SK-N-SH treated with all-trans-retinoic acid at 6 μM for 48 hours (cell line): ENCODE measurements around the gene CBR1.

ENCODE experiments used
- ATAC-seq: fragments of 200-7000 bp; cut with Tn5 transposase; 3 replicates; pipeline ENCODE4 v1.9.1; 2020; ENCODE audit warnings: mild to moderate bottlenecking, moderate library complexity
- ARNTL ChIP-seq: fragments of 450-650 bp; formaldehyde crosslinking; IDR thresholded peaks from 2 replicates; pipeline ENCODE4 v1.5.0; 2020; ENCODE audit warnings: low read depth, mild to moderate bottlenecking, moderate library complexity, borderline replicate concordance
- CSDC2 ChIP-seq: fragments of 250-450 bp; sonication (Bioruptor Pico); IDR thresholded peaks from 2 replicates; pipeline ENCODE4 v1.5.0; 2020; ENCODE audit warnings: mild to moderate bottlenecking, moderate library complexity
- ESRRG ChIP-seq: fragments of 250-450 bp; sonication (Bioruptor Pico); IDR thresholded peaks from 2 replicates; pipeline ENCODE4 v1.6.1; 2021; ENCODE audit warnings: mild to moderate bottlenecking
- GLIS3 ChIP-seq: fragments of 250-450 bp; sonication (Bioruptor Pico); IDR thresholded peaks from 2 replicates; pipeline ENCODE4 v1.5.0; 2020; ENCODE audit warnings: mild to moderate bottlenecking, moderate library complexity
- ISL1 ChIP-seq: fragments of 250-450 bp; sonication (Bioruptor Pico); IDR thresholded peaks from 2 replicates; pipeline ENCODE4 v2.1.2; 2022; ENCODE audit warnings: mild to moderate bottlenecking, moderate library complexity
- OSR1 ChIP-seq: fragments of 250-450 bp; sonication (Bioruptor Pico); IDR thresholded peaks from 2 replicates; pipeline ENCODE4 v1.8.0; 2022; ENCODE audit warnings: moderate library complexity, mild to moderate bottlenecking, inconsistent platforms
- PPARA ChIP-seq: fragments of 250-450 bp; sonication (Bioruptor Pico); IDR thresholded peaks from 2 replicates; pipeline ENCODE4 v1.5.0; 2020; ENCODE audit warnings: mild to moderate bottlenecking, borderline replicate concordance
- RARB ChIP-seq: fragments of 250-450 bp; sonication (Bioruptor Pico); IDR thresholded peaks from 2 replicates; pipeline ENCODE4 v1.8.0; 2021; ENCODE audit warnings: mild to moderate bottlenecking, moderate library complexity
- SNAI2 ChIP-seq: fragments of 250-450 bp; sonication (Bioruptor Pico); IDR thresholded peaks from 2 replicates; pipeline ENCODE4 v1.5.0; 2020; ENCODE audit warnings: mild to moderate bottlenecking, moderate library complexity
- TCF4 ChIP-seq: fragments of 250-450 bp; sonication (Bioruptor Pico); IDR thresholded peaks from 2 replicates; pipeline ENCODE4 v1.8.0; 2021; ENCODE audit warnings: mild to moderate bottlenecking, moderate library complexity, borderline replicate concordance
- TOX ChIP-seq: fragments of 250-450 bp; sonication (Bioruptor Pico); IDR thresholded peaks from 2 replicates; pipeline ENCODE4 v1.8.0; 2021; ENCODE audit warnings: mild to moderate bottlenecking, moderate library complexity, borderline replicate concordance
- ZC3H10 ChIP-seq: fragments of 250-450 bp; sonication (Bioruptor Pico); IDR thresholded peaks from 2 replicates; pipeline ENCODE4 v1.5.1; 2021; ENCODE audit warnings: mild to moderate bottlenecking, moderate library complexity
- ZFP3 ChIP-seq: fragments of 250-450 bp; sonication (Bioruptor Pico); IDR thresholded peaks from 2 replicates; pipeline ENCODE4 v1.5.0; 2020; ENCODE audit warnings: mild to moderate bottlenecking, moderate library complexity
- ZFP30 ChIP-seq: fragments of 450-650 bp; formaldehyde crosslinking; IDR thresholded peaks from 2 replicates; pipeline ENCODE4 v1.5.0; 2022; ENCODE audit warnings: mild to moderate bottlenecking, moderate library complexity
- ZNF70 ChIP-seq: fragments of 450-650 bp; formaldehyde crosslinking; IDR thresholded peaks from 2 replicates; pipeline ENCODE4 v1.5.0; 2020; ENCODE audit warnings: mild to moderate bottlenecking, moderate library complexity
- ZNF8 ChIP-seq: fragments of 450-650 bp; formaldehyde crosslinking; IDR thresholded peaks from 2 replicates; pipeline ENCODE4 v1.5.0; 2020; ENCODE audit warnings: mild to moderate bottlenecking, moderate library complexity
- TF ChIP-seq, protein P1 (sequence below): fragments of 250-450 bp; sonication (Bioruptor Pico); IDR thresholded peaks from 2 replicates; pipeline ENCODE4 v1.5.1; 2021; ENCODE audit warnings: mild to moderate bottlenecking, moderate library complexity
- TF ChIP-seq, protein P2 (sequence below): fragments of 250-450 bp; sonication (Bioruptor Pico); IDR thresholded peaks from 2 replicates; pipeline ENCODE4 v1.5.1; 2020; ENCODE audit warnings: low read depth, mild to moderate bottlenecking, moderate library complexity
- TF ChIP-seq, protein P3 (sequence below): fragments of 250-450 bp; sonication (Bioruptor Pico); IDR thresholded peaks from 2 replicates; pipeline ENCODE4 v1.8.0; 2020; ENCODE audit warnings: mild to moderate bottlenecking, moderate library complexity, borderline replicate concordance

CBR1 gene

DNA sequence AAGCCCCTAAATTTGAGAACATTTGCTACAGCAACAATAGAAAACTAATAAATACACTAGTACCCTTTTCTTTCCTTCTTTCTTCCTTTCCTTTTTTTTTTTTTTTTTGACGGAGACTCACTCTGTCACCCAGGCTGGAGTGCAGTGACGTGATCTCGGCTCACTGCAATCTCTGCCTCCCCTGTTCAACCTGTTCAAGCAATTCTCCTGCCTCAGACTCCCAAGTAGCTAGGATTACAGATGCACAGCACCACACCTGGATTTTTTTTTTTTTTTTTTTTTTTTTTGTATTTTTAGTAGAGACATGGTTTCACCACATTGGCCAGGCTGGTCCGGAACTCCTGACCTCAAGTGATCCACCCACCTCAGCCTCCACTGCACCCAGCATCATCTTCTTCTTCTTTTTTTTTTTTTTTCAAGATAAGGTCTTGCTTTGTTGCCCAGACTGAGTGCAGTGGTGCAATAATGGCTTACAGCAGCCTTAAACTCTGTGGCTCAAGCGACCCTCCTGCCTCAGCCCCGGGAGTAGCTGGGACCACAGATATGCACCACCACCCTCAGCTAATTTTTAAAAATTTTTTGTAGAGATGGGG lies 45.4 kb downstream of the CBR1 start:
- TF ChIP-seq ARNTL: no peak
- no peak for TF ChIP-seq RARB (CRISPR knock-in tag)
- no peak for TF ChIP-seq ZNF8 (CRISPR knock-in tag)
- TF ChIP-seq ESRRG (CRISPR knock-in tag): no peak
- TF ChIP-seq ZFP3 (CRISPR knock-in tag): no peak
- no peak for TF ChIP-seq ISL1
- TF ChIP-seq, protein P1, sequence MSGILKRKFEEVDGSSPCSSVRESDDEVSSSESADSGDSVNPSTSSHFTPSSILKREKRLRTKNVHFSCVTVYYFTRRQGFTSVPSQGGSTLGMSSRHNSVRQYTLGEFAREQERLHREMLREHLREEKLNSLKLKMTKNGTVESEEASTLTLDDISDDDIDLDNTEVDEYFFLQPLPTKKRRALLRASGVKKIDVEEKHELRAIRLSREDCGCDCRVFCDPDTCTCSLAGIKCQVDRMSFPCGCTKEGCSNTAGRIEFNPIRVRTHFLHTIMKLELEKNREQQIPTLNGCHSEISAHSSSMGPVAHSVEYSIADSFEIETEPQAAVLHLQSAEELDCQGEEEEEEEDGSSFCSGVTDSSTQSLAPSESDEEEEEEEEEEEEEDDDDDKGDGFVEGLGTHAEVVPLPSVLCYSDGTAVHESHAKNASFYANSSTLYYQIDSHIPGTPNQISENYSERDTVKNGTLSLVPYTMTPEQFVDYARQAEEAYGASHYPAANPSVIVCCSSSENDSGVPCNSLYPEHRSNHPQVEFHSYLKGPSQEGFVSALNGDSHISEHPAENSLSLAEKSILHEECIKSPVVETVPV (CRISPR knock-in tag): no peak
- no peak for TF ChIP-seq ZC3H10 (CRISPR knock-in tag)
- no peak for TF ChIP-seq ZFP30 (CRISPR knock-in tag)
- TF ChIP-seq CSDC2: no peak
- no peak for TF ChIP-seq SNAI2 (CRISPR knock-in tag)
- TF ChIP-seq TCF4 (CRISPR knock-in tag): no peak
- TF ChIP-seq, protein P2, sequence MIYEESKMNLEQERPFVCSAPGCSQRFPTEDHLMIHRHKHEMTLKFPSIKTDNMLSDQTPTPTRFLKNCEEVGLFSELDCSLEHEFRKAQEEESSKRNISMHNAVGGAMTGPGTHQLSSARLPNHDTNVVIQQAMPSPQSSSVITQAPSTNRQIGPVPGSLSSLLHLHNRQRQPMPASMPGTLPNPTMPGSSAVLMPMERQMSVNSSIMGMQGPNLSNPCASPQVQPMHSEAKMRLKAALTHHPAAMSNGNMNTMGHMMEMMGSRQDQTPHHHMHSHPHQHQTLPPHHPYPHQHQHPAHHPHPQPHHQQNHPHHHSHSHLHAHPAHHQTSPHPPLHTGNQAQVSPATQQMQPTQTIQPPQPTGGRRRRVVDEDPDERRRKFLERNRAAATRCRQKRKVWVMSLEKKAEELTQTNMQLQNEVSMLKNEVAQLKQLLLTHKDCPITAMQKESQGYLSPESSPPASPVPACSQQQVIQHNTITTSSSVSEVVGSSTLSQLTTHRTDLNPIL (CRISPR knock-in tag): no peak
- TF ChIP-seq OSR1 (CRISPR knock-in tag): no peak
- no peak for TF ChIP-seq PPARA (CRISPR knock-in tag)
- no peak for TF ChIP-seq GLIS3 (CRISPR knock-in tag)
- TF ChIP-seq TOX (CRISPR knock-in tag): no peak
- no peak for TF ChIP-seq ZNF70 (CRISPR knock-in tag)
- TF ChIP-seq, protein P3, sequence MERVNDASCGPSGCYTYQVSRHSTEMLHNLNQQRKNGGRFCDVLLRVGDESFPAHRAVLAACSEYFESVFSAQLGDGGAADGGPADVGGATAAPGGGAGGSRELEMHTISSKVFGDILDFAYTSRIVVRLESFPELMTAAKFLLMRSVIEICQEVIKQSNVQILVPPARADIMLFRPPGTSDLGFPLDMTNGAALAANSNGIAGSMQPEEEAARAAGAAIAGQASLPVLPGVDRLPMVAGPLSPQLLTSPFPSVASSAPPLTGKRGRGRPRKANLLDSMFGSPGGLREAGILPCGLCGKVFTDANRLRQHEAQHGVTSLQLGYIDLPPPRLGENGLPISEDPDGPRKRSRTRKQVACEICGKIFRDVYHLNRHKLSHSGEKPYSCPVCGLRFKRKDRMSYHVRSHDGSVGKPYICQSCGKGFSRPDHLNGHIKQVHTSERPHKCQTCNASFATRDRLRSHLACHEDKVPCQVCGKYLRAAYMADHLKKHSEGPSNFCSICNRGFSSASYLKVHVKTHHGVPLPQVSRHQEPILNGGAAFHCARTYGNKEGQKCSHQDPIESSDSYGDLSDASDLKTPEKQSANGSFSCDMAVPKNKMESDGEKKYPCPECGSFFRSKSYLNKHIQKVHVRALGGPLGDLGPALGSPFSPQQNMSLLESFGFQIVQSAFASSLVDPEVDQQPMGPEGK (CRISPR knock-in tag): no peak
- no peak for ATAC-seq

DNA sequence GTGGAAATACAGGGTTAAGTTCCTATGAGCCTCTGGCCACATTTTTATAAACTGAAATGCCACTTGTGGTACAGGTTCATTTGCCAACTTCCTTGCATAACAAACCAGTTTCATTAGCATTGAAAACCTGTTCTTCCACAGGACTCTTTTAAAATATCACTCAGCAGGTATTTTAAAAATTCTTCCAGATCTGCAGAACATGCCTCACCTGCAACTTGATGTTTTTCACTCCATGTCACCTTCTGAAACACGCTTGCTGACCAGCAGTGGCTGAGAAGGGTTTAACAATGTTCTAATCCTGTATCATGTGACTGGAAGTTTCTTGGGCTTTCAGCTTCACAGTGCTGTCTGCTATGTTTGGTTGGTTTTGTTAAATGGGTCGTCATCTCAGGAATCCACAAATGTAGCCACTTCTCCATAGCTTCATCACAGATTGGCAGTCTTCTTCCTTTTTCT lies 47.5 kb downstream of the CBR1 start:
- TF ChIP-seq OSR1 (CRISPR knock-in tag): no peak
- TF ChIP-seq PPARA (CRISPR knock-in tag): no peak
- TF ChIP-seq ISL1: no peak
- TF ChIP-seq, protein P2 (CRISPR knock-in tag): no peak
- ATAC-seq: no peak

DNA sequence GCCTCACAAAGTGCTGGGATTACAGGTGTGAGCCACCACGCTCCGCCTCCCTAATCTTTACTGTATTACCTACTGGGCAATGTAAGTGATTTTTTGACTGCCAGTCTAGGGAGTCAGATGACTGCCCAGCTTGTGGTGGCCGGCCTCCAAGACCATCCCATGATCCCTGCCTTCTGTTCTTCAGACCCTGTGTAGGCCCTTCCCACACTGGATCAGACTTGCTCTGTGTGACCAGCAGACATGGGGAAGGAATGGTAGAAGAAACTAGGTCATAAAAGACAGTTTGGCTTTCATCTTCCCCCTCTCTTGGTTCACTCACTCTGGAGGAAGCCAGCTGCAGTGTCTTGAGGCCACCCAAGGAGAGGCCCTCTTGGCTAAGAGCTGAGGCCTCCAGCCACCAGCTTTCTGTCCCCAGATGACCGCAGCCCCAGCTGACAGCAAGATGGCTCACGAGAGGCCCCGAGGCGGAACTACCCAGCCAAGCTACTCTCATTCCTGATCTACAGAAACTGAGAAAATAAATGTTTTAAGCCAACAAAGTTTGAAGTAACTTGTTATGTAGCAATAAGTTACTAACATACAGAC lies 50.6 kb downstream of the CBR1 start:
- TF ChIP-seq ARNTL: no peak
- no peak for ATAC-seq
